Heart right ventricle (tissue), 16 donors: ENCODE data around the gene TNFRSF17. TPM values are rescaled to one million over a fixed set of nuclear protein-coding genes. Genes with fewer than 3 reads are reported as not detected.

ENCODE experiments used
- ATAC-seq, 8 donors: fragments of 200-7000 bp; cut with Tn5 transposase; one replicate each; pipeline ENCODE4 v1.9.1; 2020; ENCODE audit warnings: mild to moderate bottlenecking in 8 of 8, moderate library complexity in 8 of 8, moderate number of reproducible peaks in 1 of 8
- DNase-seq, 2 donors: peaks; one replicate each; pipeline ENCODE4 v3.0.0-alpha.2; 2020
- H3K27ac ChIP-seq, 10 donors: fragments of 200-600 bp; sonication (generic) in 2 of 10; one replicate each; pipeline versions ENCODE4 v1.5.0 to v1.8.0; 2020 to 2022; ENCODE audit warnings: mild to moderate bottlenecking in 3 of 10
- H3K27me3 ChIP-seq, 7 donors: fragments of 200-600 bp; one replicate each; pipeline ENCODE4 v1.8.0; 2021 to 2022; ENCODE audit warnings: mild to moderate bottlenecking in 2 of 7
- H3K36me3 ChIP-seq, 9 donors: fragments of 200-600 bp; sonication (generic) in 1 of 9; one replicate each; pipeline versions ENCODE4 v1.5.0 to v1.8.0; 2020 to 2022; ENCODE audit warnings: mild to moderate bottlenecking in 2 of 9
- H3K4me1 ChIP-seq, 9 donors: fragments of 200-600 bp; sonication (generic) in 1 of 9; one replicate each; pipeline versions ENCODE4 v1.5.0 to v1.8.0; 2020 to 2022; ENCODE audit warnings: mild to moderate bottlenecking in 4 of 9
- H3K4me3 ChIP-seq, 10 donors: fragments of 200-600 bp; sonication (generic) in 2 of 10; one replicate each; pipeline versions ENCODE4 v1.5.0 to v1.8.0; 2020 to 2022; ENCODE audit warnings: mild to moderate bottlenecking in 7 of 10, moderate library complexity in 2 of 10
- H3K9me3 ChIP-seq, 11 donors: fragments of 200-600 bp in 10 of 11; sonication (generic) in 2 of 11; one replicate each; pipeline versions ENCODE4 v1.5.0 to v1.8.0; 2013 to 2022; ENCODE audit warnings: mild to moderate bottlenecking in 2 of 11, control low read depth in 1 of 11, moderate library complexity in 1 of 11
- WGBS, 2 donors: extraction: QIAGEN DNeasy Blood & Tissue Kit; methylation state at CpG; one replicate each; pipeline ENCODE4 v1.1.7; 2013; ENCODE audit warnings: inconsistent platforms in 1 of 2; 5-methylcytosine and 5-hydroxymethylcytosine counted together
- intact Hi-C, 10 donors: fragments of 100-400 bp; cut with DNase I; formaldehyde crosslinking; loops; one replicate each; pipeline versions ENCODE4 v1.11.1 to v1.14.2; 2022
- polyA plus RNA-seq, 2 donors: library from polyadenylated mRNA; stranded (reverse); fragments of 200-250 nt; gene quantifications; one replicate each; pipeline ENCODE4 v1.2.3, GENCODE V29; 2013
- total RNA-seq, 10 donors: library from RNA; stranded (reverse); fragmentation: NEBNext Ultra II Directional in 3 of 10; extraction: Animal tissue kit (Norgen Biotek cat#: 25700) in 3 of 10; gene quantifications; one replicate each; pipeline versions ENCODE4 v1.2.1 to v1.2.4, GENCODE V29; 2021 to 2023
- TF ChIP-seq, protein P1 (sequence below), 9 donors: fragments of 200-600 bp; sonication (generic) in 2 of 9; IDR thresholded peaks; one replicate each; pipeline versions ENCODE4 v1.5.0 to v1.8.0; 2021 to 2022; ENCODE audit warnings: antibody characterized with exemption in 9 of 9, mild to moderate bottlenecking in 5 of 9, moderate library complexity in 1 of 9
- donor health status: Arrhythmogenic right ventricular cardiomyopathy.
- donor health status: ischemic (EF 13 %, LVEDD 7.1; RV severe dilation, severe dysfunction).
- donor health status: healthy with polysubstance abuse.
- donor health status: DM: no; HTN: yes; CAD: no.
- donor health status: DM: no; HTN: no; CAD: no.
- donor health status: ischemic (EF 25% LVEDD 6.9; RV normal size, moderate dysfunction).
- donor health status: ischemic (EF 25% LVEDD 5.7; RV mildly dilated, moderate dysfunction).
- donor health status: healthy.
- donor health status: DM: yes; HTN: yes; CAD: no.
- donor health status: Ischemic cardiomyopathy.
- donor health status: ischemic (EF 35%, LVEDD 5.7; RV mildly dilated, moderate dysfunction).
- donor health status: nonischemic (EF 11% LVEDD 7.7; RV severe dilation, severe dysfunction).
- donor health status: DM: yes; HTN: yes; CAD: no.
- donor health status: PGD.
- donor health status: ischemic (EF 29% LVEDD 5.4; RV normal size, mild dysfunction).
- donor health status: nonischemic (EF 23%, LVEDD 6.1; RV moderate dilation, normal function).

The TNFRSF17 gene
- total and polyA plus RNA-seq, 12 donors = not detected

DNA sequence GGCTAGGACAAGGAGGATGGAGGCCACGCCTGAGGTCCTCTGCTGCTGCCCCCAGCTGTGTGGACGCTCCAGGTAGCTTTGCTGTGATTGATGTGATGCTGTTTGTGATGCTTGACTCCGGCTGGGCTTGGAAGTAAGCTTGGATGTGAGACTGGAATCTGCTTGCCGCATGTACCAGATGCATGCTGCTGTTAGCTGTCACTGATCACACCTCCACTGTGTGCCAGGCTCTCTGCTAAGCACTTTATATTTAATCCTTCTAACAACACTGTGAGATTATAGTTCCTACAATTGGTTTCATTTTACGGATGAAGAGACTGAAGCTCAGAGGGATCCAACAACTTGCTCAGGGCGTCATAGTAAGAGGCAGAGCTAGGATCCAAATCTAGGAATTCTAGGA, 35.0 kb downstream of the TNFRSF17 start:
- H3K27ac ChIP-seq = no peak overlapping the region
- no peaks in the 10 kb centered on the region for H3K27me3 ChIP-seq
- DNase-seq (no peak), ATAC-seq (no peak)
- TF ChIP-seq, protein P1, sequence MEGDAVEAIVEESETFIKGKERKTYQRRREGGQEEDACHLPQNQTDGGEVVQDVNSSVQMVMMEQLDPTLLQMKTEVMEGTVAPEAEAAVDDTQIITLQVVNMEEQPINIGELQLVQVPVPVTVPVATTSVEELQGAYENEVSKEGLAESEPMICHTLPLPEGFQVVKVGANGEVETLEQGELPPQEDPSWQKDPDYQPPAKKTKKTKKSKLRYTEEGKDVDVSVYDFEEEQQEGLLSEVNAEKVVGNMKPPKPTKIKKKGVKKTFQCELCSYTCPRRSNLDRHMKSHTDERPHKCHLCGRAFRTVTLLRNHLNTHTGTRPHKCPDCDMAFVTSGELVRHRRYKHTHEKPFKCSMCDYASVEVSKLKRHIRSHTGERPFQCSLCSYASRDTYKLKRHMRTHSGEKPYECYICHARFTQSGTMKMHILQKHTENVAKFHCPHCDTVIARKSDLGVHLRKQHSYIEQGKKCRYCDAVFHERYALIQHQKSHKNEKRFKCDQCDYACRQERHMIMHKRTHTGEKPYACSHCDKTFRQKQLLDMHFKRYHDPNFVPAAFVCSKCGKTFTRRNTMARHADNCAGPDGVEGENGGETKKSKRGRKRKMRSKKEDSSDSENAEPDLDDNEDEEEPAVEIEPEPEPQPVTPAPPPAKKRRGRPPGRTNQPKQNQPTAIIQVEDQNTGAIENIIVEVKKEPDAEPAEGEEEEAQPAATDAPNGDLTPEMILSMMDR (IDR thresholded peaks at IDR 0.05) = no peak
- peaks cover 0 to 36% (median 0%) of the 10 kb centered on the region in 9 donors for H3K36me3 ChIP-seq
- no peak overlapping the region for H3K4me3 ChIP-seq
- intact Hi-C loops = no loop called here
- no peaks in the 10 kb centered on the region for H3K9me3 ChIP-seq
- H3K4me1 ChIP-seq = peaks cover 0 to 21% (median 6%) of the 10 kb centered on the region in 9 donors
- 84 to 89% methylated on average over 6 of the region's 6 CpGs for WGBS, 2 donors

DNA sequence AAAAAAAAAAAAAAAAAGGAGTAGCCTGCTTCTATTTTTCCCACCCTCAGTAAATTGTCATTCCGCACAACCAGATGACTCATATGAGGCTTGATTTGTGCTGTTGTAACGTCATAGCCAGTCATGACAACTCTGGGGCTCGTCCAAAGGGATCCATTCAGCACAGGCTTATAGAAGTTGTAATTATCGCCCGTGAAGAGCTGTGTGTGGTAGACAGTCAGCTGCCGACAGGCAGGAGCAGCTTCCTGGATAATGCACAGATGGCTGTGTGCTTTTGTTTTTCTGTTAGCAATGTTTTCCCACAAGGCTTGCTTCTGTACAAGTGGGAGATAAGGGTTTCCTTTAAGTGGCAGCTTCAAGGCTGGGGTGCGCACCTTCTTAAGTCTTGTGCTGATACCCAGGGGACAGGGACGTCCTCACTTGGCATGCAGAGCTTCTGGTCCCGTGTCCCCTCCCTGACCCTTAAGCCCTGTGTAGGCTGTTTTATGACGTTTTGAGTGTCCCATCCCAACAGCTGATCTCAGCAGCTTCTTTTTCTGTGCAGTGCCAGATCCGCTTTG, 37.5 kb downstream of the TNFRSF17 start:
- DNase-seq (peak in 1 of 2 donors; percentile 23), ATAC-seq (peak; percentile 23 to 85 (median 51))
- intact Hi-C loops = no loop called here
- 51% methylated on average over 11 of the region's 11 CpGs for WGBS, 2 donors
- H3K4me3 ChIP-seq = peak overlapping the region in 1 of 10 donors; percentile 6
- H3K9me3 ChIP-seq = no peaks in the 10 kb centered on the region
- peak overlapping the region in 1 of 10 donors; percentile 10 for H3K27ac ChIP-seq
- H3K4me1 ChIP-seq = peaks cover 0 to 8% (median 0%) of the 10 kb centered on the region in 9 donors
- no peaks in the 10 kb centered on the region for H3K27me3 ChIP-seq
- TF ChIP-seq, protein P1 (IDR thresholded peaks at IDR 0.05) = no peak
- peaks cover 0 to 43% (median 0%) of the 10 kb centered on the region in 9 donors for H3K36me3 ChIP-seq

DNA sequence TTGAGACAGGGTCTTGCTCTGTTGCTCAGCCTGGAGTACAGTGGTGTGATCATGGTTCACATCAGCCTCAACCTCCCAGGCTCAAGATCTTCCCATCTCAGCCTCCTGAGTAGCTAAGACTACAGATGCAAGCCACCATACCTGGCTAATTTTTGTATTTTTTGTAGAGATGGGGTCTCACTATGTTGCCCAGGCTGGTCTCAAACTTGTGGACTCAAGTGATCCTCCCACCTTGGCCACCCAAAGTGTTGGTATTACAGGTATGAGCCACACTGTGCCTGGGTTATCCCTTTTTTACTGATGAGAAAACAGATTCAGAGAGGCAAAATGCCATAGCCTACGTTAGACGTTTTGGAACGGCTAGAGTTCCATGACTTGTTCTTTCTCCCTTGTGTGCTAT, 41.6 kb downstream of the TNFRSF17 start:
- no peaks in the 10 kb centered on the region for H3K27me3 ChIP-seq
- no peaks in the 10 kb centered on the region for H3K9me3 ChIP-seq
- 96% methylated on average over 3 of the region's 3 CpGs for WGBS, 2 donors
- ATAC-seq (no peak), DNase-seq (no peak)
- intact Hi-C loops = no loop called here
- H3K4me3 ChIP-seq = no peak overlapping the region
- no peak overlapping the region for H3K27ac ChIP-seq
- peaks cover 0 to 37% (median 0%) of the 10 kb centered on the region in 9 donors for H3K36me3 ChIP-seq
- TF ChIP-seq, protein P1 (IDR thresholded peaks at IDR 0.05) = no peak
- peaks cover 0 to 20% (median 3%) of the 10 kb centered on the region in 9 donors for H3K4me1 ChIP-seq

DNA sequence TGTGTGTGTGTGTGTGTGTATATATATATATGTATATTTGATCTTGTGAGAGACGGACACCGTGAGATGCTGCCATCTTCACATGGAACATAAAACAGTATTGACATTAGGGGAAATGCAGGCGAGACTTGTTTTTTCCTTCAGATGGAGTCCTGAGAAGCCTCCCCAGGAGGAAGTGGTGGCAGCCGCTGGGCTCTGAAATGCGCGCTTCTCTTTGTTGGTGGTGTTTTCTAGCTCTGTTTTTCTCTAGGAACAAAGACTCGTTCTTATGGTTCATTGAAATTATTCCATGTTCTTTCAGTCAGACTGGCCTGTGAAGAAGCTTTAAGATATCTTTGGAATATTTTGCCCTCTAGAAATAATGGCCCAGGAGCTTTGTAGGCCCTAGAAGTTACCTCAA, 44.5 kb downstream of the TNFRSF17 start:
- ATAC-seq (no peak), DNase-seq (no peak)
- intact Hi-C loops = no loop called here
- Histone ChIP-seq H3K9me3 (no peaks in the 10 kb centered on the region), H3K27me3 (no peaks in the 10 kb centered on the region), H3K36me3 (peaks cover 0 to 18% (median 0%) of the 10 kb centered on the region in 9 donors), H3K27ac (peak overlapping the region in 1 of 10 donors; percentile 69), H3K4me3 (no peak overlapping the region), H3K4me1 (peaks cover 0 to 21% (median 3%) of the 10 kb centered on the region in 9 donors)
- TF ChIP-seq, protein P1 (IDR thresholded peaks at IDR 0.05) = no peak
- WGBS, 2 donors = 86 to 90% methylated on average over 7 of the region's 7 CpGs
